ENCODE measurements around the gene ZNF275.

DNA sequence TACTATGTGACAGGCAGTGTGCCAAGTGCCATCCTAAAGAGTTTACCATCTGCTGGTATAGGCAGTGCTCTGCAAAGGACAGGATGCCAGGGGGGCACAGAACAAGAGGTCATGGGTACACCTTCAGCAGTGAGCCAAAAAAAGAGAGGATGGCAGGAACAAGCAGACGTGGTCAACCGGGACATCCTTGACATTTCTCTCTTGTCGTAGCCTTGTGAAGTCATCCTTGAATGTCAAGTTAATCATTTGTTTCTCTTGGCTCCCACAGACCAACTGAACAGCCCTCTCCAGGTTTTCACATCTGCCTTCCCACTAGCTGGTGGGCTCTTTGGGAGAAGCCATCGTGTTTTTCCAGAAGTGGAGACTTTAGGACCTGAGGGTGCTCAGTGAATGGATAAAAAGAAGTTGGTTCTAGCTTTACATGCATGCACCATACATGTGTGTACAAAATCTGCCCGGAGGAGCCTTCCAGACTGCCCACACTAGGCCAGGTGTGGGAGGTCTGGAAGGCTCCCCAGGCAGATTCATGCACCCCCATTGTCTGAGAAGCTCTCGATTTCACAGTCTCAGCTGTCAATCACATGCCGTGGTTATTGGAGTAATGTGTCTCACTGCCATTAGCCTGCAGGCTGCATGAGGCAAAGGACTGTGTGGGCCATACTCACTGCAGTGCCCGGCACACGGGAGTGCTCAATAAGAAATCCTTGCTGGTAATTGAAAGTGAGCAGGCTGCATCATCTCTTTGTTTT, 28.8 kb upstream of the ZNF275 start:
- no peak for TF ChIP-seq CTCF (IDR thresholded peaks at IDR 0.05)
- TF ChIP-seq POLR2A (IDR thresholded peaks at IDR 0.05), result no peak
